ENCODE measurements around the gene ECHS1.
A peak's percentile ranks its signal among the peaks of the same experiment; 100 is the strongest.

ECHS1 gene

GRCh38 chr10:133334503-133335245 lies 38.5 kb downstream of the ECHS1 start:
- Histone ChIP-seq H3K4me3 (ENCODE audit: severe bottlenecking) (peak overlapping the region; percentile 26), H3K36me3 (ENCODE audit: low read depth) (no peaks in the 10 kb centered on the region), H3K27ac (ENCODE audit: poor library complexity, severe bottlenecking) (no peak overlapping the region), H3K4me1 (ENCODE audit: insufficient read depth, poor library complexity, severe bottlenecking) (no peaks in the 10 kb centered on the region), H3K9me3 (ENCODE audit: severe bottlenecking) (no peaks in the 10 kb centered on the region), H3K27me3 (ENCODE audit: insufficient read depth, poor library complexity, severe bottlenecking) (peaks cover 60% of the 10 kb centered on the region)
- ATAC-seq (ENCODE audit: low read depth) (peak; percentile 66), DNase-seq (ENCODE audit: low spot score) (no peak)
- no peak for TF ChIP-seq CTCF (IDR thresholded peaks at IDR 0.05; ENCODE audit: poor library complexity, severe bottlenecking)

GRCh38 chr10:133332936-133333699 lies 40.0 kb downstream of the ECHS1 start:
- no peaks in the 10 kb centered on the region for H3K36me3 ChIP-seq (ENCODE audit: low read depth)
- H3K27me3 ChIP-seq (ENCODE audit: insufficient read depth, poor library complexity, severe bottlenecking), result peaks cover 62% of the 10 kb centered on the region
- TF ChIP-seq CTCF (IDR thresholded peaks at IDR 0.05; ENCODE audit: poor library complexity, severe bottlenecking), result no peak
- no peak overlapping the region for H3K27ac ChIP-seq (ENCODE audit: poor library complexity, severe bottlenecking)
- no peak overlapping the region for H3K4me3 ChIP-seq (ENCODE audit: severe bottlenecking)
- DNase-seq (ENCODE audit: low spot score), result no peak
- no peaks in the 10 kb centered on the region for H3K9me3 ChIP-seq (ENCODE audit: severe bottlenecking)
- ATAC-seq (ENCODE audit: low read depth), result no peak
- no peaks in the 10 kb centered on the region for H3K4me1 ChIP-seq (ENCODE audit: insufficient read depth, poor library complexity, severe bottlenecking)

GRCh38 chr10:133329491-133330202 lies 43.5 kb downstream of the ECHS1 start:
- Histone ChIP-seq H3K9me3 (ENCODE audit: severe bottlenecking) (no peaks in the 10 kb centered on the region), H3K4me3 (ENCODE audit: severe bottlenecking) (no peak overlapping the region), H3K36me3 (ENCODE audit: low read depth) (no peaks in the 10 kb centered on the region), H3K27ac (ENCODE audit: poor library complexity, severe bottlenecking) (no peak overlapping the region), H3K27me3 (ENCODE audit: insufficient read depth, poor library complexity, severe bottlenecking) (peaks cover 64% of the 10 kb centered on the region), H3K4me1 (ENCODE audit: insufficient read depth, poor library complexity, severe bottlenecking) (no peaks in the 10 kb centered on the region)
- peak; percentile 97 for TF ChIP-seq CTCF (IDR thresholded peaks at IDR 0.05; ENCODE audit: poor library complexity, severe bottlenecking)
- DNase-seq (ENCODE audit: low spot score) (peak; percentile 78), ATAC-seq (ENCODE audit: low read depth) (peak; percentile 84)

- Histone ChIP-seq H3K27me3 (ENCODE audit: insufficient read depth, poor library complexity, severe bottlenecking) (peaks cover 62% of the 10 kb centered on the region), H3K36me3 (ENCODE audit: low read depth) (no peaks in the 10 kb centered on the region), H3K27ac (ENCODE audit: poor library complexity, severe bottlenecking) (no peak overlapping the region), H3K4me3 (ENCODE audit: severe bottlenecking) (no peak overlapping the region), H3K4me1 (ENCODE audit: insufficient read depth, poor library complexity, severe bottlenecking) (no peaks in the 10 kb centered on the region), H3K9me3 (ENCODE audit: severe bottlenecking) (no peaks in the 10 kb centered on the region)
- no peak for ATAC-seq (ENCODE audit: low read depth)
- TF ChIP-seq CTCF (IDR thresholded peaks at IDR 0.05; ENCODE audit: poor library complexity, severe bottlenecking), result no peak
- DNase-seq (ENCODE audit: low spot score), result peak; percentile 55
Measured at GRCh38 chr10:133328358-133329343, 44.5 kb downstream of the ECHS1 start.
